ENCODE measurements around the gene PDE7B.

The PDE7B gene

GRCh38 chr6:135880066-135880972 is 28.8 kb downstream of the PDE7B start:
- H3K4me3 ChIP-seq (ENCODE audit: control insufficient read depth, low read depth, low read length): peak overlapping the region; percentile 22
- DNase-seq (ENCODE audit: low read depth): peak; percentile 49
- TF ChIP-seq CTCF (IDR thresholded peaks at IDR 0.05; ENCODE audit: control insufficient read depth, insufficient read depth, low read depth, low read length, missing control alignments): no peak

- TF ChIP-seq CTCF (IDR thresholded peaks at IDR 0.05; ENCODE audit: control insufficient read depth, insufficient read depth, low read depth, low read length, missing control alignments): no peak
- no peak overlapping the region for H3K4me3 ChIP-seq (ENCODE audit: control insufficient read depth, low read depth, low read length)
- no peak for DNase-seq (ENCODE audit: low read depth)
Measured at GRCh38 chr6:135883045-135883444, 31.5 kb downstream of the PDE7B start.

- no peak for TF ChIP-seq CTCF (IDR thresholded peaks at IDR 0.05; ENCODE audit: control insufficient read depth, insufficient read depth, low read depth, low read length, missing control alignments)
- no peak overlapping the region for H3K4me3 ChIP-seq (ENCODE audit: control insufficient read depth, low read depth, low read length)
- no peak for DNase-seq (ENCODE audit: low read depth)
Measured at GRCh38 chr6:135883536-135883935, 32.0 kb downstream of the PDE7B start.

DNA sequence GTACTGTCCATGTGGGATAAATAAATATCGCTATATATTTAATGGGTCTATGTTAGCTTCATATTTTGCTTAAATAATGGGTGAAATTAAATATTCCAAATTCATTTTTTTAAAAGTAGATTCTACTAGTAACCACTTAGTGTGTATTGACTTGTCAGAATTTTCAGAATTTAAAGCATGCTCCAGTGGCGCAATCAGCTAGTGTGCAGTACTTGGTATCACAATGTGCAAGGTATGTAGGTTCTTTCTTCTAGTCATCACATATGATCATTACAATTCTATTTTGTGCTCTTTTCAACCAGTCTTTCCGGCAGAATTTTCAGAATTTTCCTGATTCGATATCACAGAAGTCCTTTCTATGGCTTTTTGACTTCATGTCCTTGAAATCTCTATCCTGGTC is 32.6 kb downstream of the PDE7B start:
- H3K4me3 ChIP-seq (ENCODE audit: control insufficient read depth, low read depth, low read length): no peak overlapping the region
- no peak for DNase-seq (ENCODE audit: low read depth)
- no peak for TF ChIP-seq CTCF (IDR thresholded peaks at IDR 0.05; ENCODE audit: control insufficient read depth, insufficient read depth, low read depth, low read length, missing control alignments)

GRCh38 chr6:135887069-135887468 is 35.6 kb downstream of the PDE7B start:
- no peak overlapping the region for H3K4me3 ChIP-seq (ENCODE audit: control insufficient read depth, low read depth, low read length)
- TF ChIP-seq CTCF (IDR thresholded peaks at IDR 0.05; ENCODE audit: control insufficient read depth, insufficient read depth, low read depth, low read length, missing control alignments): no peak
- no peak for DNase-seq (ENCODE audit: low read depth)

DNA sequence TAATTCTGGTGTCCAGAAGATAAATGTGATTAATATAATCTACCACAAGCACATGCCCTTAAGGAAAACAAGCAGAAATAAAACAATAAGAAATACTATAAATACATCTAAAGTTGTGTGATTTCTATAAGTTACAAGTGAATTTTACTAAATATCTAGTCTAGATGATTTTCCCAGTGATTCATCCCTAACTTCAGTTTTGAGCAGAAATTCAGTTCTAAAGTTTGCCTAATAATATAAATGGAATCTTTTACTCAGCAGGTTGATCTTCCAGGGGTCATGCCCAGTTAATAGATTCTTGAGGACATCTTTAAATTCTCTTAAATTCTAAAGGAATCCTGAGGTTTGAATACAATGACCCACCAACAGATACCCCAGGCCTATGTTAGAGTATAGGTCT is 37.3 kb downstream of the PDE7B start:
- H3K4me3 ChIP-seq (ENCODE audit: control insufficient read depth, low read depth, low read length): no peak overlapping the region
- no peak for TF ChIP-seq CTCF (IDR thresholded peaks at IDR 0.05; ENCODE audit: control insufficient read depth, insufficient read depth, low read depth, low read length, missing control alignments)
- DNase-seq (ENCODE audit: low read depth): no peak

Measured in AG09309 (cell line).